Measurements from ENCODE around the gene GLA. TPM values are rescaled to one million over a fixed set of nuclear protein-coding genes. Genes with fewer than 3 reads are reported as not detected.

Gene GLA
- total and polyA plus RNA-seq, 7 donors = 5.4 to 48.5 (median 14.4) TPM

GRCh38 chrX:101390664-101391525 lies 16.8 kb downstream of the GLA start, which contains the start of gene RPL36A:
Gene RPL36A, plus strand, starts transcription at chrX:101391011. Its CDS starts 33 bp downstream, at chrX:101391044.
- Histone ChIP-seq H3K4me3 (peak within 1 kb of the TSS; percentile 65), H3K27me3 (ENCODE audit: insufficient read depth in 3 of 3, low read length in 2 of 3) (peaks cover 0 to 5% (median 0%) of the 10 kb centered on the region in 3 donors), H3K9me3 (no peaks in the 10 kb centered on the region), H3K36me3 (ENCODE audit: insufficient read depth in 1 of 2, low read depth in 1 of 2) (peaks cover 0 to 38% of the 10 kb centered on the region in 2 donors), H3K27ac (peak within 1 kb of the TSS; percentile 71), H3K4me1 (peaks cover 6% of the 10 kb centered on the region)
- peak; percentile 85 to 90 for DNase-seq
- ATAC-seq = peak; percentile 96 to 98 (median 97)
- intact Hi-C loops (cut with DNase I) = no loop called here
- 1 to 36% (median 1%) methylated on average over 45 to 47 of the region's 47 CpGs for WGBS, 3 donors
- peak; percentile 62 for TF ChIP-seq CTCF (IDR thresholded peaks at IDR 0.05)

GRCh38 chrX:101388604-101389003 lies 19.1 kb downstream of the GLA start:
- Histone ChIP-seq H3K9me3 (no peaks in the 10 kb centered on the region), H3K4me1 (peaks cover 6% of the 10 kb centered on the region), H3K27ac (no peak overlapping the region), H3K36me3 (ENCODE audit: insufficient read depth in 1 of 2, low read depth in 1 of 2) (peaks cover 0 to 22% of the 10 kb centered on the region in 2 donors), H3K27me3 (ENCODE audit: insufficient read depth in 3 of 3, low read length in 2 of 3) (peaks cover 0 to 5% (median 0%) of the 10 kb centered on the region in 3 donors), H3K4me3 (no peak overlapping the region)
- intact Hi-C loops (cut with DNase I) = no loop called here
- WGBS, 3 donors = 73 to 86% (median 85%) methylated on average over 3 of the region's 3 CpGs
- TF ChIP-seq CTCF (IDR thresholded peaks at IDR 0.05) = no peak
- DNase-seq = no peak
- no peak for ATAC-seq

- Histone ChIP-seq H3K27me3 (ENCODE audit: insufficient read depth in 3 of 3, low read length in 2 of 3) (no peaks in the 10 kb centered on the region), H3K4me3 (no peak overlapping the region), H3K36me3 (ENCODE audit: insufficient read depth in 1 of 2, low read depth in 1 of 2) (peaks cover 0 to 1% of the 10 kb centered on the region in 2 donors), H3K27ac (no peak overlapping the region), H3K9me3 (no peaks in the 10 kb centered on the region), H3K4me1 (peaks cover under 1% of the 10 kb centered on the region)
- no peak for TF ChIP-seq CTCF (IDR thresholded peaks at IDR 0.05)
- intact Hi-C loops (cut with DNase I) = no loop called here
- DNase-seq = no peak
- 54 to 72% (median 69%) methylated on average over 6 of the region's 6 CpGs for WGBS, 3 donors
- no peak for ATAC-seq
Observed at GRCh38 chrX:101386542-101386885, 21.2 kb downstream of the GLA start.

- Histone ChIP-seq H3K4me1 (no peaks in the 10 kb centered on the region), H3K9me3 (no peaks in the 10 kb centered on the region), H3K27ac (no peak within 1 kb of the TSS), H3K36me3 (ENCODE audit: insufficient read depth in 1 of 2, low read depth in 1 of 2) (no peaks in the 10 kb centered on the region), H3K27me3 (ENCODE audit: insufficient read depth in 3 of 3, low read length in 2 of 3) (no peaks in the 10 kb centered on the region), H3K4me3 (no peak within 1 kb of the TSS)
- ATAC-seq (no peak), DNase-seq (no peak)
- intact Hi-C loops (cut with DNase I) = no loop called here
- 70 to 81% (median 79%) methylated on average over 9 of the region's 9 CpGs for WGBS, 3 donors
- no peak for TF ChIP-seq CTCF (IDR thresholded peaks at IDR 0.05)
Observed at GRCh38 chrX:101385795-101386541, 21.8 kb downstream of the GLA start, which contains the start of gene BTK. Gene BTK, minus strand, starts transcription at chrX:101386191. Its CDS starts 10,907 bp downstream, at chrX:101375284.
